Gastroesophageal sphincter (tissue), 3 donors: Measurements from ENCODE around the gene STAC3.

Experiments used
- CTCF ChIP-seq, 4 experiments: fragments of 200-600 bp in 2 of 4; fragments of 450-650 bp in 2 of 4; sonication (generic) in 1 of 4; IDR thresholded peaks; one replicate each; pipeline ENCODE4 v1.5.1; 2017 to 2019; ENCODE audit warnings: antibody characterized with exemption in 4 of 4, mild to moderate bottlenecking in 2 of 4, moderate library complexity in 2 of 4
- POLR2A ChIP-seq, 2 donors: fragments of 450-650 bp; IDR thresholded peaks; one replicate each; pipeline ENCODE4 v1.6.1; 2017; ENCODE audit warnings: antibody characterized with exemption in 2 of 2, mild to moderate bottlenecking in 2 of 2, moderate library complexity in 1 of 2

DNA sequence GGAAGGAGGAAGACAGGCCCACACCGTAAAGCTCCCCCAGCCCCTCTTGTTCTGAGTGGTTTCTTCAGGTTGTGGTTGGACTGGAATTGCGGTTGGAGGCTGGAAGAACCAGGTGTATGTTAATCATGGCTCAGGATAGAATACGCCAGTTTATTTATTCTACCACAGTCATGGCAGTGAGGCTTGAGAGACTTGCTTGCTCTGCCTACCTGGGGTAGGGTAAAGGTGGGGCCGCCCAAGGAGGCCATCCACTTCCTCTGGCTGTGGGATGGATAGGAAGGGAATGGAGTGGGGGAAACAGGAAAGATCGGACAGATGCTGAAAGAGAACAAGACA, 13.4 kb downstream of the STAC3 start:
- TF ChIP-seq POLR2A (IDR thresholded peaks at IDR 0.05): no peak
- no peak for TF ChIP-seq CTCF (IDR thresholded peaks at IDR 0.05)
